Neural progenitor cell (in vitro differentiated cells): Measurements from ENCODE around the gene CACHD1. TPM values are rescaled to one million over a fixed set of nuclear protein-coding genes. Genes with fewer than 3 reads are reported as not detected.

Experiments
- DNase-seq: peaks from one replicate; pipeline ENCODE4 v3.0.0-alpha.2; 2016; ENCODE audit warnings: low spot score
- H2AFZ ChIP-seq: fragments of 200-600 bp; sonication (generic); replicated peaks from 2 replicates; pipeline ENCODE4 v1.6.1; 2016; ENCODE audit warnings: antibody characterized with exemption
- H3F3A ChIP-seq: fragments of 200-600 bp; sonication (generic); 2 replicates; pipeline ENCODE4 v1.6.1; 2016; ENCODE audit warnings: antibody characterized with exemption, low read depth
- H3K27ac ChIP-seq: fragments of 200-600 bp; sonication (generic); 2 replicates; pipeline ENCODE4 v1.5.1; 2016; ENCODE audit warnings: mild to moderate bottlenecking
- H3K27me3 ChIP-seq: fragments of 200-600 bp; sonication (generic); 2 replicates; pipeline ENCODE4 v1.6.1; 2016; ENCODE audit warnings: mild to moderate bottlenecking, moderate library complexity
- H3K36me3 ChIP-seq: fragments of 200-600 bp; sonication (generic); 2 replicates; pipeline ENCODE4 v1.5.1; 2016
- H3K4me1 ChIP-seq: fragments of 200-600 bp; sonication (generic); 2 replicates; pipeline ENCODE4 v1.6.1; 2016; ENCODE audit warnings: mixed run types
- H3K4me2 ChIP-seq: fragments of 200-600 bp; sonication (generic); 2 replicates; pipeline ENCODE4 v1.6.1; 2016
- H3K4me3 ChIP-seq: fragments of 200-600 bp; sonication (generic); 2 replicates; pipeline ENCODE4 v1.5.1; 2016
- H3K79me2 ChIP-seq: fragments of 200-600 bp; sonication (generic); 2 replicates; pipeline ENCODE4 v1.6.1; 2016; ENCODE audit warnings: low read depth
- H3K9ac ChIP-seq: fragments of 200-600 bp; sonication (generic); 2 replicates; pipeline ENCODE4 v1.6.1; 2016
- H3K9me3 ChIP-seq: fragments of 200-600 bp; sonication (generic); 2 replicates; pipeline ENCODE4 v1.5.1; 2016; ENCODE audit warnings: low read depth
- H4K20me1 ChIP-seq: fragments of 200-600 bp; sonication (generic); 2 replicates; pipeline ENCODE4 v1.6.1; 2016; ENCODE audit warnings: low read depth
- H3K27ac Mint-ChIP-seq: 3 replicates; pipeline ENCODE4 v1.8.0; 2021; ENCODE audit warnings: mixed read lengths
- H3K27me3 Mint-ChIP-seq: 2 replicates; pipeline ENCODE4 v1.8.0; 2022; ENCODE audit warnings: low read depth, mild to moderate bottlenecking, inconsistent platforms, moderate library complexity, mixed read lengths; ENCODE audit not compliant: insufficient read depth
- H3K36me3 Mint-ChIP-seq: 3 replicates; pipeline ENCODE4 v1.8.0; 2021; ENCODE audit warnings: mixed read lengths
- H3K4me1 Mint-ChIP-seq: 3 replicates; pipeline ENCODE4 v1.8.0; 2021; ENCODE audit warnings: mixed read lengths
- H3K4me3 Mint-ChIP-seq: 3 replicates; pipeline ENCODE4 v1.8.0; 2021; ENCODE audit warnings: mild to moderate bottlenecking, moderate library complexity, mixed read lengths
- H3K9me3 Mint-ChIP-seq: 3 replicates; pipeline ENCODE4 v1.8.0; 2020; ENCODE audit warnings: mixed read lengths
- CTCF ChIP-seq: fragments of 200-600 bp; sonication (generic); IDR thresholded peaks from 2 replicates; pipeline ENCODE4 v1.5.1; 2017; ENCODE audit warnings: antibody characterized with exemption, mild to moderate bottlenecking
- EZH2 ChIP-seq: fragments of 200-600 bp; sonication (generic); IDR thresholded peaks from 2 replicates; pipeline ENCODE4 v1.6.1; 2017; ENCODE audit warnings: antibody characterized with exemption, mild to moderate bottlenecking, moderate library complexity
- EZH2phosphoT487 ChIP-seq: fragments of 200-600 bp; sonication (generic); IDR thresholded peaks from 2 replicates; pipeline ENCODE4 v1.6.1; 2017; ENCODE audit warnings: antibody characterized with exemption
- total RNA-seq: library from RNA; depleted of rRNA; stranded (reverse); fragments of >200 nt; gene quantifications from 2 replicates; pipeline ENCODE4 v1.2.3, GENCODE V29; 2015; ENCODE audit warnings: low replicate concordance

Gene CACHD1
- total RNA-seq, 1 donor from 2014 or later, result 61.0 TPM

- TF ChIP-seq EZH2phosphoT487 (no peak), CTCF (no peak), EZH2 (no peak)
- Histone ChIP-seq H2AFZ (no peak overlapping the region), H3K27me3 (no peaks in the 10 kb centered on the region), H3K27ac (no peak overlapping the region), H3F3A (no peaks in the 10 kb centered on the region), H3K36me3 (no peaks in the 10 kb centered on the region), H3K4me2 (no peak overlapping the region), H3K4me1 (no peaks in the 10 kb centered on the region), H3K9me3 (no peaks in the 10 kb centered on the region), H3K9ac (no peak overlapping the region), H3K4me3 (no peak overlapping the region), H4K20me1 (peaks cover 13% of the 10 kb centered on the region), H3K79me2 (no peaks in the 10 kb centered on the region)
- H3K27me3 Mint-ChIP-seq, result no peaks in the 10 kb centered on the region
- H3K27ac Mint-ChIP-seq, result no peak overlapping the region
- peaks cover 35% of the 10 kb centered on the region for H3K36me3 Mint-ChIP-seq
- H3K9me3 Mint-ChIP-seq, result no peaks in the 10 kb centered on the region
- no peak overlapping the region for H3K4me3 Mint-ChIP-seq
- DNase-seq, result no peak
- H3K4me1 Mint-ChIP-seq, result peaks cover 19% of the 10 kb centered on the region
These were observed 154.9 kb downstream of the CACHD1 start for GRCh38 chr1:64624808-64625207.

- peak overlapping the region; percentile 58 for H3K4me2 ChIP-seq
- H3K27me3 ChIP-seq, result no peaks in the 10 kb centered on the region
- Mint-ChIP-seq H3K4me1 (peaks cover 44% of the 10 kb centered on the region), H3K9me3 (no peaks in the 10 kb centered on the region), H3K4me3 (no peak overlapping the region), H3K27ac (peak overlapping the region; percentile 89), H3K27me3 (no peaks in the 10 kb centered on the region), H3K36me3 (peaks cover 59% of the 10 kb centered on the region)
- H3K27ac ChIP-seq, result no peak overlapping the region
- no peaks in the 10 kb centered on the region for H3K79me2 ChIP-seq
- no peak overlapping the region for H3K4me3 ChIP-seq
- TF ChIP-seq CTCF (no peak), EZH2 (no peak), EZH2phosphoT487 (no peak)
- H3K9me3 ChIP-seq, result no peaks in the 10 kb centered on the region
- peaks cover 4% of the 10 kb centered on the region for H3K36me3 ChIP-seq
- peaks cover 27% of the 10 kb centered on the region for H3F3A ChIP-seq
- H4K20me1 ChIP-seq, result peaks cover 34% of the 10 kb centered on the region
- peaks cover 23% of the 10 kb centered on the region for H3K4me1 ChIP-seq
- H2AFZ ChIP-seq, result no peak overlapping the region
- DNase-seq, result no peak
- no peak overlapping the region for H3K9ac ChIP-seq
These were observed 160.7 kb downstream of the CACHD1 start for GRCh38 chr1:64630611-64631010.

- peak overlapping the region; percentile 15 for H3K4me3 ChIP-seq
- H4K20me1 ChIP-seq, result peaks cover 34% of the 10 kb centered on the region
- no peaks in the 10 kb centered on the region for H3K79me2 ChIP-seq
- no peak for TF ChIP-seq EZH2
- TF ChIP-seq EZH2phosphoT487, result peak; percentile 99
- peaks cover 23% of the 10 kb centered on the region for H3K4me1 ChIP-seq
- H3F3A ChIP-seq, result peaks cover 27% of the 10 kb centered on the region
- H3K4me1 Mint-ChIP-seq, result peaks cover 44% of the 10 kb centered on the region
- H3K9ac ChIP-seq, result no peak overlapping the region
- H3K4me3 Mint-ChIP-seq, result peak overlapping the region; percentile 39
- peak overlapping the region; percentile 58 for H3K4me2 ChIP-seq
- H3K36me3 ChIP-seq, result peaks cover 4% of the 10 kb centered on the region
- no peak overlapping the region for H2AFZ ChIP-seq
- peaks cover 55% of the 10 kb centered on the region for H3K36me3 Mint-ChIP-seq
- peak; percentile 72 for DNase-seq
- H3K9me3 ChIP-seq, result no peaks in the 10 kb centered on the region
- no peaks in the 10 kb centered on the region for H3K9me3 Mint-ChIP-seq
- no peaks in the 10 kb centered on the region for H3K27me3 ChIP-seq
- H3K27me3 Mint-ChIP-seq, result no peaks in the 10 kb centered on the region
- H3K27ac ChIP-seq, result peak overlapping the region; percentile 4
- H3K27ac Mint-ChIP-seq, result peak overlapping the region; percentile 91
These were observed 161.6 kb downstream of the CACHD1 start for GRCh38 chr1:64631346-64632034.

GRCh38 chr1:64632936-64633335 is 163.0 kb downstream of the CACHD1 start:
- Mint-ChIP-seq H3K4me1 (peaks cover 44% of the 10 kb centered on the region), H3K4me3 (no peak overlapping the region), H3K36me3 (peaks cover 56% of the 10 kb centered on the region), H3K27ac (no peak overlapping the region), H3K9me3 (no peaks in the 10 kb centered on the region), H3K27me3 (no peaks in the 10 kb centered on the region)
- no peak overlapping the region for H2AFZ ChIP-seq
- H3K27me3 ChIP-seq, result no peaks in the 10 kb centered on the region
- TF ChIP-seq EZH2phosphoT487, result no peak
- no peak for TF ChIP-seq EZH2
- TF ChIP-seq CTCF, result no peak
- DNase-seq, result no peak
- H3K4me2 ChIP-seq, result no peak overlapping the region
- H3K9ac ChIP-seq, result no peak overlapping the region
- H3K36me3 ChIP-seq, result peaks cover 4% of the 10 kb centered on the region
- H4K20me1 ChIP-seq, result peaks cover 31% of the 10 kb centered on the region
- peaks cover 23% of the 10 kb centered on the region for H3K4me1 ChIP-seq
- no peak overlapping the region for H3K27ac ChIP-seq
- no peaks in the 10 kb centered on the region for H3K9me3 ChIP-seq
- H3K79me2 ChIP-seq, result no peaks in the 10 kb centered on the region
- H3K4me3 ChIP-seq, result no peak overlapping the region
- H3F3A ChIP-seq, result peaks cover 27% of the 10 kb centered on the region
